GM08714 (cell line): ENCODE data around the gene RTL5.
"Not testable (repeated sequence)": the region's sequence is repeated elsewhere in the genome, so short reads cannot be mapped to it uniquely, and the experiment has no call there.

Experiments used
- H3K4me3 ChIP-seq: fragments of 200-500 bp; sonication (Bioruptor generic); 2 replicates; pipeline ENCODE4 v1.5.1; 2014; ENCODE audit warnings: mild to moderate bottlenecking, low read length, inconsistent platforms
- ZNF274 ChIP-seq: IDR thresholded peaks from 2 replicates; pipeline ENCODE4 v1.6.1; 2012; ENCODE audit warnings: mild to moderate bottlenecking, low read depth, low read length

The RTL5 gene

DNA sequence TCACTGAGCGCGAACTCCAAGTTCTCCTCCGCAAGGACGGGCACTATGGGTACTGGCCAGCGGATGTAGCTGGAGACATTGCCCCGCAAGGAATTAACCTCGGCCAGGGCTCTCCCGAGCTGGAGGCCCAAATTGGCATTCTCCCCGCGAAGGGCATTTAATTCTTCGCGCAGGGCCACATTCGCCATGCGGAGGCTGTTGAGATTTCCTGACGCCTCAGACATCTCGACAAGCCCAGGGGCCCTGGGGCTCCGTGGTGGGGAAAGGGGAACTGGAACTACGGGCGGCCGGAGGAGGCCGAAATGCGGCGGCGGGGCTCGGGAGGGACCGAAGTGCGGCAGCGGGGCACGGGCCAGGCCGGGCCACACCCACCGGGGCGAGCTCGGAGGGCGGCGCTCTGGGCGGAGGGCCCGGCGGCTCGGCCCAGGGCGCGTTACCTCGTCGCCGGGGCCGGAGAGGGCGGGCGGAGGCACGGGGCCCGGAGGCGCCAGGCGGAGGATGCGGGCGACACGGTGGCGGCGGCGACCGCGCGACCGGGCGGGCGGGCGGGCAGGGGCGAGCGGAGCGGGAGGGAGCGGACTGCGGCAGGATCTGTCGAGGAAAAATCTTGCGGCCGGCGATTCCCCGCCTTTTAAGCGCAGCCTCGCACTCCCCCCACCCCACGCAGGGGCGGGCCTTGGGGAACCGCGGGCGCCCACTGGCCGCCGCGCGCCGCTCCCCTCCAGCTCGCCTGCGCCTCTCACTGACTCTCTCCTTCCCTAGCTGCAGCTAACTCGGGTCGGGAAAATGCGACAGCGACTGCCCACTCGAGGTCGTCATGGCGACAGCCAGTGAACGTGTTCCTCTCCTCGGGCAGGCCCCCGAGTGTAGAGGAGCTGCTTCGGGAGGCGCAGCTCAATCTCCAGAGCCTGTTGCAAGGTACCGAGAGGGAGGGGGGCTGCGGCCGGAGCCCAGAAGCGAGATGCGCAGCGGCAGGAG, at the start of gene RTL5:
RTL5 (minus strand) TSS at position 599 of the 978 bp plus-strand sequence.
- H3K4me3 ChIP-seq = peak within 1 kb of the TSS; percentile 24; the same call in 1 of the 2 replicates
- TF ChIP-seq ZNF274 = no peak

GRCh38 chrX:72180539-72180938, 48.8 kb upstream of the RTL5 start:
- TF ChIP-seq ZNF274 = no peak
- no peak overlapping the region for H3K4me3 ChIP-seq

DNA sequence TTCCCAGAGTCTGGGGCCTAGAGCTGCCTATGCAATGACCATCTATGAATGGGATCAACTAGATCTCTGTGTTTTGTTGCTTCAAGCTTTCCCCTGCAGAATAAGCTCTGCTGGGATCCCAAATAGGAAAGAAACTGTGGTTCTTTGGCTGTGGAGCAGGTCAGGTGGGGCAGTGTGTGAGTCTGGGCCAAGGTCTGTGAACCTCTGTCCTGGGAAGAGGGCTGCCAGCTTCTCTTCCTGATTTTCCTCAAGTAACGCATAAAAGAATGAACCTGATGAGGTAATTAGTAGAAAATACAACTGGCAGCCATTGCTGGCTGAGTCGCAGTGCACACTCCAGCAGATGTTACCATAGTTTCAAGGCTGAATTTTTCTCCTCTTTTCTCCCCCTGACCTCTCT, 45.3 kb upstream of the RTL5 start:
- no peak for TF ChIP-seq ZNF274
- no peak overlapping the region for H3K4me3 ChIP-seq

GRCh38 chrX:72176289-72176688, 44.6 kb upstream of the RTL5 start:
- not testable (repeated sequence) for H3K4me3 ChIP-seq

DNA sequence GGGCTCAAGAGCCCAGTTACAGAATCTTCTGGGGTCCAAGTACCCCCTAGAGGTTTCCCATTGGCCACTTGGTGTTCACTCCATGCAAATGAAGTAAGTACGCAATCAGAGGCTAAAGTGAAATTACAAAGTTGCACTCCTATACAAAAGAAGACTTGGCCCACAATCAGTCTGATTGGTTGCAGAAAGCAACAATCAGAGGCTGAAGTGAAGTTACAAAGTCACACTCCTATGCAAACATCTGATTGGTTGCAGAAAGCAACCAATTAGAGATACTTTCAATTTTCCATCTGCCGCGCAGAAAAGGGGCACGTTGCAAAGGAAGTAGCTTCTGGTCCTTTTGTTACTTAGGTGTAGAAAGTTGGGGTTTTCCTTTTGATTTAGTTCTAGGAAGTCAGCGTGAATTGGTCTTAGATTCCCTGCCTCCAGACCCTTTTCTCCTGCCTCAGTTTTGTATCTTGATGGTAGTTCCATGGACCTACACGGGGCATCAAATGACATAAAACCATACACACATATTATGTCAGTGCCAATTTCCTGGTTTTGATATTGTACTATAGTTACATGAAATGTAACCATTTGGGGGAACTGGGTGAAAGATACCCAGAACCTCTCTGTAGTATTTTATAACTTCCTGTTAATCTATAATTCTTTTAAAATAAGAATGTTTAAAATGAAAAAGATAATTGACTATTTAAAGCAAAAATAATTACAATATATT, 37.5 kb upstream of the RTL5 start:
- TF ChIP-seq ZNF274 = no peak
- H3K4me3 ChIP-seq = no peak overlapping the region

DNA sequence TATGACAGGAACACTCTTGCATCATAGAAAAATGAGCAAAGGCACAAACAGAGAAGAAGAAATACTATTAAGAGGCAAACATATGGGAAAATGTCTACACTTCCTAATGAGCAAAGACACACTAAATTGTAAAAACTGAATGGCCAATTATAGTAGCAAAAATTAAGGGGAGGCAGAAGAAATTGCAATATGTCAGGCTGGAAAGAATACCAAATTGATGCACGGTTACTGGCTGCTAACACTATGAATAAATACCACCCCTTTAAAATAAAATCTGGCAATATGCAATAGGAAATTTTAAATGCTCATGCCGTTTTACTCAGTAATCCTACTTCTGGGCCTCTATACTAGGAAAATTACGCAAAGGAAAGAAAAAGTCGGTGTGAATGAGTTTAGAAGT, 33.8 kb upstream of the RTL5 start:
- TF ChIP-seq ZNF274 = no peak
- no peak overlapping the region for H3K4me3 ChIP-seq

DNA sequence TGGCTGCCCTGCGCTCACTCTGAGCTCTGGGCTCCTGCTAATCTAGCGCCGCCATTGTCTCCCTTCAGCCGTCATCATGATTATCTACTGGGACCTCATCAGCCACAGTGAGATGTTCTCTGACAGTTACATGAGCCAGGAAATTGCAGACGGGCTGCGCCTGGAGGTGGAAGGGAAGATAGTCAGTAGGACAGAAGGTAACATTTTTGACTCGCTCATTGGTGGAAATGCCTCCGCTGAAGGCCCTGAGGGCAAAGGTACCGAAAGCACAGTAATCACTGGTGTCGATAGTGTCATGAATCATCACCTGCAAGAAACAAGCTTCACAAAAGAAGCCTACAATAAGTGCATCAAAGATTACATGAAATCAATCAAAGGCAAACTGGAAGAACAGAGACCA, 28.1 kb upstream of the RTL5 start:
- H3K4me3 ChIP-seq = no peak overlapping the region
- no peak for TF ChIP-seq ZNF274

- no peak for TF ChIP-seq ZNF274
- H3K4me3 ChIP-seq = no peak overlapping the region
These were observed 27.1 kb upstream of the RTL5 start for GRCh38 chrX:72158773-72159172.

DNA sequence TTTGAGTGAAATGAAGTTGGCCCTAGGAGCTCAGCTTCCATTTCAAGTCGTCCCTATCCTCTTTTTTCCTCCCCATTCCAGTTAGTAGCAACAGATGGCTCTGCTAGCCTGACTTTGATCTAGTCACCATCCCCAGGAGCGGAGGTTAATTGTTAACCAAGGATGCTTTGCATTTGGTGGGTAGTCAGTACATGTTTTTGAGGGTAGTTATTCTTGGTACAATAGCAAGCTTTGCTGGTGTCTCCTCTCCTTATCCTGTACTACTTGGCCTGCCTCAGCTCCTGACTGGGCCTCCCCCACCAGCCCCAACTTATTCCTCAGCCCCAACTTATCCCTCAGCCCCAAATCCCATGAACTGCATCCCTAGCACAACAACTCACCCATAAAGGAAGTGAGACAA, 14.8 kb upstream of the RTL5 start:
- TF ChIP-seq ZNF274 = no peak
- H3K4me3 ChIP-seq = no peak overlapping the region

DNA sequence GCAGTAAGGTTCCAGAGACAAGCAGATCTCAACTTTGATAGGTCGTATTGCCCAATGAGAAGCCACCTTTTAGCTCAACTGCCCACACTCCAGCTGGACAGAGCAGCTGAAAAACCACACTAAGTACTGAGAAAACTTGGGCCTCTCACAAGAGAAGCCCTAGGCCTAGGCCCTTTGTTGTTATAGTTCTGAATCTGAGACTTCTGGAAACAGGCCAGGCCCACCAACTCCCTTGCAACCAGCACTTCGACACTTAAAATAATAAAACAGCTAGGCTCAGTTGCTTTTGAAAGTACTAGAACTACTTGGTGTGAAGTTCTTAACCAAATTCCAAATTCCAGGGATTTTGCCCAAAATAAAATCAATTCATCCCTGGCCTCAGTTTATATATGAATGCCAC, 13.5 kb upstream of the RTL5 start:
- H3K4me3 ChIP-seq = no peak overlapping the region

GRCh38 chrX:72143609-72143907, 11.8 kb upstream of the RTL5 start:
- TF ChIP-seq ZNF274 = no peak
- H3K4me3 ChIP-seq = no peak overlapping the region

More for the DNA sequence above, 13.5 kb upstream of the RTL5 start:
- TF ChIP-seq ZNF274 = no peak

GRCh38 chrX:72142794-72143608, 11.3 kb upstream of the RTL5 start:
- TF ChIP-seq ZNF274 = no peak
- no peak overlapping the region for H3K4me3 ChIP-seq

- H3K4me3 ChIP-seq = no peak overlapping the region
- no peak for TF ChIP-seq ZNF274
These were observed 10.5 kb upstream of the RTL5 start for GRCh38 chrX:72142094-72142793.
